Endothelial cell of umbilical vein (primary cell): ENCODE results near the gene EFHC1. TPM values are rescaled to one million over a fixed set of nuclear protein-coding genes. Genes with fewer than 3 reads are reported as not detected.

Experiments
- BruUV-seq: library from RNA; stranded (reverse); fragments of 400-500 nt; replicated peaks from 2 replicates; lab custom pipeline; 2021; lab: Mats Ljungman, UMichigan
- CTCF ChIA-PET: fragments of 300-600, 350-600 bp; sonication (Branson Sonifier 250); formaldehyde crosslinking; loops from one replicate; lab custom pipeline; 2021; ENCODE audit warnings: antibody characterized with exemption, inconsistent platforms; lab: Charles Lee
- POLR2A ChIA-PET: fragments of 300-600, 350-600 bp; sonication (Branson Sonifier 250); formaldehyde crosslinking; loops from one replicate; lab custom pipeline; 2021; ENCODE audit warnings: antibody characterized with exemption, inconsistent platforms; lab: Charles Lee
- DNase-seq: peaks from one replicate; pipeline ENCODE4 v3.0.0-alpha.2; 2011; ENCODE audit warnings: low read depth, low spot score
- FAIRE-seq: peaks from 2 replicates; lab custom pipeline; 2011; peaks lifted over from hg19 to GRCh38; lab: Jason Lieb, UNC
- H2AFZ ChIP-seq: 2 replicates; pipeline ENCODE4 v1.6.0; 2012; ENCODE audit warnings: low read depth, low read length, control low read depth, inconsistent platforms
- H3K27ac ChIP-seq: 2 replicates; pipeline ENCODE4 v1.5.1; 2011; ENCODE audit warnings: low read depth, mild to moderate bottlenecking, control low read depth, low read length, moderate library complexity; ENCODE audit not compliant: insufficient read depth
- H3K27me3 ChIP-seq, 2 experiments: 2 replicates each; pipeline versions ENCODE4 v1.6.0 to v1.6.1; 2011; ENCODE audit warnings: low read length in 2 of 2, mixed read lengths in 1 of 2; ENCODE audit not compliant: control insufficient read depth in 2 of 2, insufficient read depth in 2 of 2
- H3K36me3 ChIP-seq, 2 experiments: 2 replicates in 1 of 2; 3 replicates in 1 of 2; pipeline ENCODE4 v1.5.1; 2011; ENCODE audit warnings: low read length in 2 of 2, mild to moderate bottlenecking in 1 of 2, moderate library complexity in 1 of 2; ENCODE audit not compliant: control insufficient read depth in 2 of 2, insufficient read depth in 2 of 2; ENCODE audit errors: extremely low read depth in 1 of 2
- H3K4me1 ChIP-seq: 3 replicates; pipeline ENCODE4 v1.5.1; 2011; ENCODE audit warnings: mild to moderate bottlenecking, low read length; ENCODE audit not compliant: control insufficient read depth, insufficient read depth; ENCODE audit errors: extremely low read depth
- H3K4me2 ChIP-seq: 2 replicates; pipeline ENCODE4 v1.6.1; 2011; ENCODE audit warnings: low read length, control low read depth, mixed read lengths; ENCODE audit not compliant: insufficient read depth
- H3K4me3 ChIP-seq, 3 experiments: fragments of 200-600 bp in 1 of 3; sonication (generic), shearing (Covaris generic) in 1 of 3; replicated peaks in 1 of 3; 2 replicates each; pipeline ENCODE4 v1.5.1; 2011 to 2016; ENCODE audit warnings: control low read depth in 3 of 3, low read length in 3 of 3, mild to moderate bottlenecking in 2 of 3, inconsistent platforms in 1 of 3, low read depth in 1 of 3, moderate library complexity in 1 of 3; ENCODE audit not compliant: insufficient read depth in 1 of 3
- H3K79me2 ChIP-seq: 2 replicates; pipeline ENCODE4 v1.6.0; 2012; ENCODE audit warnings: low read length, inconsistent platforms; ENCODE audit not compliant: control insufficient read depth, insufficient read depth
- H3K9ac ChIP-seq: replicated peaks from 2 replicates; pipeline ENCODE3; 2011; ENCODE audit warnings: low read length, control low read depth; ENCODE audit not compliant: insufficient read depth; ENCODE audit errors: extremely low read depth
- H3K9me1 ChIP-seq: replicated peaks from 3 replicates; pipeline ENCODE4 v1.6.0; 2011; ENCODE audit warnings: mild to moderate bottlenecking, low read length; ENCODE audit not compliant: control insufficient read depth, insufficient read depth; ENCODE audit errors: extremely low read depth
- H3K9me3 ChIP-seq: replicated peaks from 2 replicates; pipeline ENCODE4 v1.5.1; 2012; ENCODE audit warnings: low read length, inconsistent platforms; ENCODE audit not compliant: control insufficient read depth, insufficient read depth
- H4K20me1 ChIP-seq: replicated peaks from 2 replicates; pipeline ENCODE3; 2011; ENCODE audit warnings: mild to moderate bottlenecking, low read length; ENCODE audit not compliant: control insufficient read depth, insufficient read depth; ENCODE audit errors: extremely low read depth
- EZH2 ChIP-seq: IDR thresholded peaks from 2 replicates; pipeline ENCODE4 v1.6.1; 2012; ENCODE audit warnings: borderline replicate concordance, low read depth, mild to moderate bottlenecking, moderate library complexity, low read length, inconsistent platforms; ENCODE audit not compliant: severe bottlenecking
- FOS ChIP-seq: IDR thresholded peaks from 2 replicates; pipeline ENCODE4 v1.6.1; 2011; ENCODE audit warnings: mild to moderate bottlenecking, low read length, moderate library complexity, borderline replicate concordance; ENCODE audit not compliant: insufficient read depth
- GATA2 ChIP-seq: IDR thresholded peaks from 2 replicates; pipeline ENCODE4 v1.7.0; 2011; ENCODE audit warnings: low read depth, mild to moderate bottlenecking, moderate library complexity, mixed read lengths, low read length; ENCODE audit not compliant: insufficient read length, insufficient read depth
- JUN ChIP-seq: IDR thresholded peaks from 2 replicates; pipeline ENCODE4 v1.6.1; 2011; ENCODE audit warnings: borderline replicate concordance, low read depth; ENCODE audit not compliant: insufficient read length, insufficient read depth
- MYC ChIP-seq: IDR thresholded peaks from one replicate; pipeline ENCODE4 v1.6.1; 2011; ENCODE audit warnings: mild to moderate bottlenecking, low read depth, low read length
- POLR2A ChIP-seq: IDR thresholded peaks from 2 replicates; pipeline ENCODE4 v1.6.1; 2012; ENCODE audit warnings: low read depth, mild to moderate bottlenecking, control low read depth, low read length
- POLR2AphosphoS5 ChIP-seq: IDR thresholded peaks from 2 replicates; pipeline ENCODE4 v1.6.1; 2012; ENCODE audit warnings: low read depth, mild to moderate bottlenecking, control low read depth, low read length, moderate library complexity; ENCODE audit not compliant: insufficient read depth
- dilution Hi-C: fragments of 300-500 bp; cut with MboI; formaldehyde crosslinking; loops from one replicate; pipeline ENCODE4 v1.15.0; 2019; ENCODE audit warnings: low sequenced_read_pairs; ENCODE audit not compliant: extremely low pct_ligation_motif_present
- intact Hi-C: fragments of 100-400 bp; cut with micrococcal nuclease; formaldehyde crosslinking; loops from one replicate; pipeline ENCODE4 v1.10.0; 2022
- polyA plus RNA-seq, 4 experiments: library from polyadenylated mRNA; depleted of rRNA in 3 of 4; stranded (reverse) in 3 of 4; unstranded in 1 of 4; fragments of >200 nt; gene quantifications; 2 replicates each; pipeline versions ENCODE4 v1.2.1 to v1.2.3, GENCODE V29; 2011 to 2012; ENCODE audit warnings: missing spikeins in 1 of 4
- total RNA-seq: library from RNA; stranded (reverse); gene quantifications from 2 replicates; pipeline ENCODE4 v1.2.3, GENCODE V29; 2021
- TF ChIP-seq, protein P1 (sequence below), 2 donors: IDR thresholded peaks; 1 replicate in 1 of 2; 2 replicates in 1 of 2; pipeline ENCODE4 v1.5.1; 2011; ENCODE audit warnings: low read length in 2 of 2, mild to moderate bottlenecking in 2 of 2, moderate library complexity in 2 of 2, control low read depth in 1 of 2, inconsistent platforms in 1 of 2, low read depth in 1 of 2; ENCODE audit not compliant: insufficient read depth in 1 of 2; ENCODE audit errors: extremely low read depth in 1 of 2
- TF ChIP-seq, protein P2 (sequence below): IDR thresholded peaks from 2 replicates; pipeline ENCODE4 v1.6.1; 2011; ENCODE audit not compliant: insufficient read depth, insufficient read length

The EFHC1 gene
- total and polyA plus RNA-seq, 2 donors (not counting 3 experiments of a cell fraction or from before 2014, with no cell fraction given) = 14.6 to 17.6 TPM

DNA sequence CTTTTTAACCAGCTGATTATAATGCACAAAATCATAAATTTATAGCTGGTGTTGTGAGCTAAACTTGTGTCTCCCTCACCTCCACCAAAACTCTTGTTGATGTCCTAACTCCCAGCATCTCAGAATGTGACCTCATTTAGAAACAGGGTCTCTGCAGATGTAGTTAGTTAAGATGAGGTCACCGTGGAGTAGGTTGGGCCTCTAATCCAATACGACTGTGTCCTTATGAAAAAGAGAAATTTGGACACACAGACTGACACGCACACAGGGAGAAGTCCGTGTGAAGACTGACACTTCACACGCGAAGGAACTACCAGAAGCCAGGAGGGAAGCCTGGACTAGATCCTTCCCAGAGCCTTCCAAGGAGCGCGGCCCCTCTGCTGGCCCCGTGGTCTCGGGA is 110.2 kb downstream of the EFHC1 start:
- dilution Hi-C loops (loop anchor here (25.0 kb wide), 1 partner anchor 118 kb away; the partner anchor contains the start of gene EFHC1), intact Hi-C loops (no loop called here)
- no peak overlapping the region for H3K27ac ChIP-seq
- H3K9ac ChIP-seq = no peak overlapping the region
- H3K4me3 ChIP-seq = no peak overlapping the region
- FAIRE-seq (no peak), DNase-seq (no peak)
- H3K27me3 ChIP-seq = no peaks in the 10 kb centered on the region
- H3K36me3 ChIP-seq = peaks cover 4 to 7% of the 10 kb centered on the region in 2 experiments
- H3K9me3 ChIP-seq = no peaks in the 10 kb centered on the region
- no TSS peak for BruUV-seq
- H3K79me2 ChIP-seq = peaks cover 34% of the 10 kb centered on the region
- CTCF ChIA-PET = interaction anchor here (1.6 kb wide), 1 partner anchor 7 kb away, joined by 4 read pairs; no protein-coding TSS in a partner anchor
- no peak overlapping the region for H3K4me2 ChIP-seq
- peaks cover 33% of the 10 kb centered on the region for H3K4me1 ChIP-seq
- TF ChIP-seq POLR2A = no peak
- TF ChIP-seq, protein P1, sequence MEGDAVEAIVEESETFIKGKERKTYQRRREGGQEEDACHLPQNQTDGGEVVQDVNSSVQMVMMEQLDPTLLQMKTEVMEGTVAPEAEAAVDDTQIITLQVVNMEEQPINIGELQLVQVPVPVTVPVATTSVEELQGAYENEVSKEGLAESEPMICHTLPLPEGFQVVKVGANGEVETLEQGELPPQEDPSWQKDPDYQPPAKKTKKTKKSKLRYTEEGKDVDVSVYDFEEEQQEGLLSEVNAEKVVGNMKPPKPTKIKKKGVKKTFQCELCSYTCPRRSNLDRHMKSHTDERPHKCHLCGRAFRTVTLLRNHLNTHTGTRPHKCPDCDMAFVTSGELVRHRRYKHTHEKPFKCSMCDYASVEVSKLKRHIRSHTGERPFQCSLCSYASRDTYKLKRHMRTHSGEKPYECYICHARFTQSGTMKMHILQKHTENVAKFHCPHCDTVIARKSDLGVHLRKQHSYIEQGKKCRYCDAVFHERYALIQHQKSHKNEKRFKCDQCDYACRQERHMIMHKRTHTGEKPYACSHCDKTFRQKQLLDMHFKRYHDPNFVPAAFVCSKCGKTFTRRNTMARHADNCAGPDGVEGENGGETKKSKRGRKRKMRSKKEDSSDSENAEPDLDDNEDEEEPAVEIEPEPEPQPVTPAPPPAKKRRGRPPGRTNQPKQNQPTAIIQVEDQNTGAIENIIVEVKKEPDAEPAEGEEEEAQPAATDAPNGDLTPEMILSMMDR (IDR thresholded peaks at IDR 0.05; ENCODE audit: extremely low read depth in 1 of 2, insufficient read depth in 1 of 2, low read depth in 1 of 2, low read length in 2 of 2) = no peak
- H2AFZ ChIP-seq = no peak overlapping the region
- no peaks in the 10 kb centered on the region for H3K9me1 ChIP-seq
- POLR2A ChIA-PET = no interaction called here
- H4K20me1 ChIP-seq = no peaks in the 10 kb centered on the region

DNA sequence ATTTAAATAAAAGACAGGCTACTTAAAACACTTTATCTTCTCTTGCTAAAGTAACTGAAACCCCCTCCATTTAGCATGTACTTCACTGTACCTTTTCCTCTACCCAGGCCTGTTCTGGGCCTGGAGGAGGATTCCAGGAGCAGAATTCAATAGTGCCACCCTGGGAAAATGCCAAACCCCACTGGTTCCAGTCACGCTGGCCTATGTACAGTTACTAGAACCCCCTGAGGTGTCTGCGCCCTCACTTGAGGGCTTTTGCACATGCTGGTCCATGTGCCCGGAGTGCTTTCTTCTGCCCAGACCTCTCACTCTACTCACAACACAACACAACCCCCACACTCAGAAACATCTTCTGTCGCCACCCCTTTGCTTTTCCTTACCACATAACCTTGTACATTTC is 111.3 kb downstream of the EFHC1 start:
- Histone ChIP-seq H3K9ac (no peak overlapping the region), H3K36me3 (peaks cover 4 to 10% of the 10 kb centered on the region in 2 experiments), H4K20me1 (no peaks in the 10 kb centered on the region), H3K79me2 (peaks cover 40% of the 10 kb centered on the region), H3K4me2 (no peak overlapping the region), H3K9me3 (no peaks in the 10 kb centered on the region), H3K4me1 (peaks cover 38% of the 10 kb centered on the region), H2AFZ (no peak overlapping the region), H3K27me3 (no peaks in the 10 kb centered on the region), H3K27ac (no peak overlapping the region), H3K4me3 (no peak overlapping the region), H3K9me1 (no peaks in the 10 kb centered on the region)
- TF ChIP-seq POLR2AphosphoS5 (no peak), JUN (no peak), FOS (no peak), GATA2 (no peak), MYC (no peak), POLR2A (no peak), EZH2 (no peak)
- TF ChIP-seq, protein P2, sequence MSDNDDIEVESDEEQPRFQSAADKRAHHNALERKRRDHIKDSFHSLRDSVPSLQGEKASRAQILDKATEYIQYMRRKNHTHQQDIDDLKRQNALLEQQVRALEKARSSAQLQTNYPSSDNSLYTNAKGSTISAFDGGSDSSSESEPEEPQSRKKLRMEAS = no peak
- TF ChIP-seq, protein P1 (IDR thresholded peaks at IDR 0.05; ENCODE audit: extremely low read depth in 1 of 2, insufficient read depth in 1 of 2, low read depth in 1 of 2, low read length in 2 of 2) = no peak
- DNase-seq = no peak
- ChIA-PET CTCF (interaction anchor here (0.7 to 1.6 kb wide), 2 partner anchors 8 to 109 kb away, joined by 4 read pairs; no protein-coding TSS in a partner anchor), POLR2A (no interaction called here)
- FAIRE-seq = no peak
- dilution Hi-C loops (loop anchor here (25.0 kb wide), 1 partner anchor 119 kb away; the partner anchor contains the start of gene EFHC1), intact Hi-C loops (no loop called here)
- no TSS peak for BruUV-seq
